ENCODE results near the gene SPRYD3.

Gene SPRYD3

GRCh38 chr12:53051881-53052412, 27.2 kb downstream of the SPRYD3 start:
- Histone ChIP-seq H4K91ac (ENCODE audit: low read length) (peak overlapping the region; percentile 81), H3K27me3 (ENCODE audit: control insufficient read depth in 1 of 2, insufficient read depth in 1 of 2, low read length in 2 of 2) (no peaks in the 10 kb centered on the region), H3K27ac (ENCODE audit: low read length, poor library complexity, severe bottlenecking) (peak overlapping the region; percentile 94), H4K8ac (ENCODE audit: low read length) (peak overlapping the region; percentile 75), H2BK12ac (ENCODE audit: low read length in 2 of 2) (peak overlapping the region; percentile 61 to 88), H3K9ac (ENCODE audit: low read length) (peak overlapping the region; percentile 95), H3K23ac (ENCODE audit: low read length in 2 of 2) (peak overlapping the region in 1 of 2 experiments; percentile 75), H3K18ac (ENCODE audit: low read depth in 1 of 2, low read length in 2 of 2) (peak overlapping the region; percentile 75 to 100), H3K79me1 (replicated peaks; ENCODE audit: low read length, poor library complexity, severe bottlenecking) (peaks cover 10% of the 10 kb centered on the region), H2BK120ac (ENCODE audit: low read depth, low read length) (peak overlapping the region; percentile 40), H2BK5ac (ENCODE audit: low read depth, low read length, poor library complexity, severe bottlenecking) (peak overlapping the region; percentile 39), H3K14ac (ENCODE audit: low read length in 2 of 2) (peak overlapping the region in 1 of 2 experiments; percentile 97), H3K9me3 (ENCODE audit: control insufficient read depth, low read length) (no peaks in the 10 kb centered on the region), H3K4me2 (ENCODE audit: low read length, poor library complexity, severe bottlenecking) (peak overlapping the region; percentile 33), H3K36me3 (ENCODE audit: control insufficient read depth in 1 of 2, insufficient read depth in 2 of 2, low read depth in 1 of 2, low read length in 2 of 2) (peaks cover 17 to 39% of the 10 kb centered on the region in 2 experiments), H3K4me3 (ENCODE audit: insufficient read depth in 1 of 2, low read depth in 1 of 2, low read length in 2 of 2) (peak overlapping the region in 1 of 2 experiments; percentile 89), H3K4me1 (ENCODE audit: control insufficient read depth, insufficient read depth, low read depth, low read length) (peaks cover 62% of the 10 kb centered on the region), H3K4ac (ENCODE audit: low read depth in 1 of 2, low read length in 2 of 2) (peak overlapping the region; percentile 69 to 78), H2BK15ac (ENCODE audit: low read depth, poor library complexity, severe bottlenecking) (no peak overlapping the region), H2AK5ac (ENCODE audit: low read length, severe bottlenecking) (peak overlapping the region; percentile 95), H2AFZ (ENCODE audit: low read depth, low read length) (no peak overlapping the region)
- WGBS = 84% methylated on average over 7 of the region's 7 CpGs
- DNase-seq = no peak

- peaks cover 10% of the 10 kb centered on the region for H3K79me1 ChIP-seq (replicated peaks; ENCODE audit: low read length, poor library complexity, severe bottlenecking)
- H2AFZ ChIP-seq (ENCODE audit: low read depth, low read length) = no peak overlapping the region
- peak overlapping the region; percentile 80 for H3K4me2 ChIP-seq (ENCODE audit: low read length, poor library complexity, severe bottlenecking)
- no peaks in the 10 kb centered on the region for H3K9me3 ChIP-seq (ENCODE audit: control insufficient read depth, low read length)
- no peak overlapping the region for H2BK15ac ChIP-seq (ENCODE audit: low read depth, poor library complexity, severe bottlenecking)
- peak overlapping the region in 1 of 2 experiments; percentile 97 for H3K14ac ChIP-seq (ENCODE audit: low read length in 2 of 2)
- H3K9ac ChIP-seq (ENCODE audit: low read length) = peak overlapping the region; percentile 95
- H3K27me3 ChIP-seq (ENCODE audit: control insufficient read depth in 1 of 2, insufficient read depth in 1 of 2, low read length in 2 of 2) = no peaks in the 10 kb centered on the region
- H3K27ac ChIP-seq (ENCODE audit: low read length, poor library complexity, severe bottlenecking) = peak overlapping the region; percentile 94
- peak overlapping the region in 1 of 2 experiments; percentile 89 for H3K4me3 ChIP-seq (ENCODE audit: insufficient read depth in 1 of 2, low read depth in 1 of 2, low read length in 2 of 2)
- WGBS = 13% methylated on average over 11 of the region's 11 CpGs
- DNase-seq = peak; percentile 96
- peak overlapping the region; percentile 78 to 98 for H3K4ac ChIP-seq (ENCODE audit: low read depth in 1 of 2, low read length in 2 of 2)
- H2BK5ac ChIP-seq (ENCODE audit: low read depth, low read length, poor library complexity, severe bottlenecking) = peak overlapping the region; percentile 39
- peak overlapping the region; percentile 92 for H2BK120ac ChIP-seq (ENCODE audit: low read depth, low read length)
- peak overlapping the region in 1 of 2 experiments; percentile 75 for H3K23ac ChIP-seq (ENCODE audit: low read length in 2 of 2)
- peak overlapping the region; percentile 95 for H2AK5ac ChIP-seq (ENCODE audit: low read length, severe bottlenecking)
- H3K36me3 ChIP-seq (ENCODE audit: control insufficient read depth in 1 of 2, insufficient read depth in 2 of 2, low read depth in 1 of 2, low read length in 2 of 2) = peaks cover 15 to 32% of the 10 kb centered on the region in 2 experiments
- H4K91ac ChIP-seq (ENCODE audit: low read length) = peak overlapping the region; percentile 93
- H3K18ac ChIP-seq (ENCODE audit: low read depth in 1 of 2, low read length in 2 of 2) = peak overlapping the region; percentile 75 to 100
- peaks cover 67% of the 10 kb centered on the region for H3K4me1 ChIP-seq (ENCODE audit: control insufficient read depth, insufficient read depth, low read depth, low read length)
- H2BK12ac ChIP-seq (ENCODE audit: low read length in 2 of 2) = peak overlapping the region; percentile 77 to 88
- H4K8ac ChIP-seq (ENCODE audit: low read length) = peak overlapping the region; percentile 75
These were observed 27.9 kb downstream of the SPRYD3 start for GRCh38 chr12:53051058-53051880.

DNA sequence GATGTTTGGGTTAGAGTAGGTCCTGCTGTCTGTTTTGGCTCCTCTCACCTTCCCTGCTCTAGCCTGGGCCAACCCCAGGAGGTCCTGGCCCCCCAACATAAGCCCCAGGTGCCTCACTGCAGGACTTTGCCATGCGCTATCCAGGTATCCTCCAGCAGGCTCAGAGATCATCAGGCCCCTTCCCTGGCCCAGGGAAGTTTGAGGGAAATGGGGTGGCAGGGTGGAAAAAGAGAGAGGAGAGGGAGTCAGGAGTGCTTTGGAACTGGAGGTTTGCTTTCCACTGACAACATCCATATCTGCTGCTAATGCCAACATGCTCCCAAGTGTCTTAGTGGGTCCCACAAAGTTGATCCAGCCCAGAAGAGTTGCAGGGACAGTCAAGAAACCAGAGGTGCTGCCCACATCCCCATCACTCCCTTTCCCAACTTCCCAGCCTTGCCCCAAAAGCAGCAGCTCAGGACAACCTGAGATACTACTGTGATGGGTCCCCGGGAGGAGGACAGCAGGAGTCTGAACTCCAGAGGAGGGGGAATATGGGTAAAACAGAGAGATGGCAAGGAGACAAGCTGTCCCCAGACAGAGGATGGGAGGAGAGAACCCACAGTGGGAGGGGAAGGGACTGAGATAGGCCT, 28.6 kb downstream of the SPRYD3 start:
- Histone ChIP-seq H3K4ac (ENCODE audit: low read depth in 1 of 2, low read length in 2 of 2) (peak overlapping the region; percentile 68 to 98), H2BK15ac (ENCODE audit: low read depth, poor library complexity, severe bottlenecking) (no peak overlapping the region), H3K14ac (ENCODE audit: low read length in 2 of 2) (peak overlapping the region in 1 of 2 experiments; percentile 99), H3K9ac (ENCODE audit: low read length) (peak overlapping the region; percentile 95), H3K36me3 (ENCODE audit: control insufficient read depth in 1 of 2, insufficient read depth in 2 of 2, low read depth in 1 of 2, low read length in 2 of 2) (peaks cover 14 to 27% of the 10 kb centered on the region in 2 experiments), H3K79me1 (replicated peaks; ENCODE audit: low read length, poor library complexity, severe bottlenecking) (peaks cover 11% of the 10 kb centered on the region), H3K27me3 (ENCODE audit: control insufficient read depth in 1 of 2, insufficient read depth in 1 of 2, low read length in 2 of 2) (no peaks in the 10 kb centered on the region), H3K4me1 (ENCODE audit: control insufficient read depth, insufficient read depth, low read depth, low read length) (peaks cover 71% of the 10 kb centered on the region), H3K18ac (ENCODE audit: low read depth in 1 of 2, low read length in 2 of 2) (peak overlapping the region; percentile 98 to 100), H3K9me3 (ENCODE audit: control insufficient read depth, low read length) (no peaks in the 10 kb centered on the region), H4K91ac (ENCODE audit: low read length) (peak overlapping the region; percentile 93), H2BK5ac (ENCODE audit: low read depth, low read length, poor library complexity, severe bottlenecking) (peak overlapping the region; percentile 83), H2AK5ac (ENCODE audit: low read length, severe bottlenecking) (peak overlapping the region; percentile 71), H3K4me2 (ENCODE audit: low read length, poor library complexity, severe bottlenecking) (peak overlapping the region; percentile 80), H4K8ac (ENCODE audit: low read length) (peak overlapping the region; percentile 93), H3K23ac (ENCODE audit: low read length in 2 of 2) (peak overlapping the region in 1 of 2 experiments; percentile 87), H2BK12ac (ENCODE audit: low read length in 2 of 2) (peak overlapping the region; percentile 75 to 99), H2AFZ (ENCODE audit: low read depth, low read length) (no peak overlapping the region), H3K4me3 (ENCODE audit: insufficient read depth in 1 of 2, low read depth in 1 of 2, low read length in 2 of 2) (peak overlapping the region; percentile 62 to 89), H2BK120ac (ENCODE audit: low read depth, low read length) (peak overlapping the region; percentile 92), H3K27ac (ENCODE audit: low read length, poor library complexity, severe bottlenecking) (peak overlapping the region; percentile 94)
- DNase-seq = no peak
- WGBS = 50% methylated on average over 2 of the region's 2 CpGs

Data from mesenchymal stem cell (in vitro differentiated cells and primary cell).